ENCODE data around the gene SHF. TPM values are rescaled to one million over a fixed set of nuclear protein-coding genes. Genes with fewer than 3 reads are reported as not detected.
A peak's percentile ranks its signal among the peaks of the same experiment; 100 is the strongest.

Gene SHF
- total RNA-seq, 1 experiment from 2014 or later, result 56.4 TPM

DNA sequence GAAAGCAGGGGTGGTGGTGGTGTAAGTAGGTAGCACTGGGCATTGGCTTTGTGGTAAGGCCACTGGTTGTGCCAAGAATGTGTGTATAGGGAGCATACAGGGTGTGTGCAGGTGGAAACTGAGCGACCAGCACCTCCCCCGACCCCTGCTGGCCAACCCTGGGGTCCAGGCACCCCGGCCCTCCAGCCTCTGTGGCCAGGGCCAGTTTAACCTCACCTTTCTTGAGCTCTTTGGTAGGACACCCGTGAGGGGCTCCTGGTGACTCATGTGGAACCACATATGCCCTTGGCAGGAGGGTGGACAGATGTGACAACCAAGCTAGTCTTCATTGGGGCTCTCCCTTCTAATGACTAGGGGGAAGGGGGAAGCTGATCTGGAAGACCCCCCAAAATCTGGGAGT is 19.5 kb downstream of the SHF start:
- H3K36me3 ChIP-seq (replicated peaks; ENCODE audit: control insufficient read depth, insufficient read depth, low read length), result no peaks in the 10 kb centered on the region; the same call in none of the 2 replicates
- H3K27me3 ChIP-seq (ENCODE audit: control insufficient read depth, insufficient read depth, low read length), result no peaks in the 10 kb centered on the region
- DNase-seq, result no peak
- no peak overlapping the region for H3K4me3 ChIP-seq (ENCODE audit: insufficient read depth, low read depth, low read length)

DNA sequence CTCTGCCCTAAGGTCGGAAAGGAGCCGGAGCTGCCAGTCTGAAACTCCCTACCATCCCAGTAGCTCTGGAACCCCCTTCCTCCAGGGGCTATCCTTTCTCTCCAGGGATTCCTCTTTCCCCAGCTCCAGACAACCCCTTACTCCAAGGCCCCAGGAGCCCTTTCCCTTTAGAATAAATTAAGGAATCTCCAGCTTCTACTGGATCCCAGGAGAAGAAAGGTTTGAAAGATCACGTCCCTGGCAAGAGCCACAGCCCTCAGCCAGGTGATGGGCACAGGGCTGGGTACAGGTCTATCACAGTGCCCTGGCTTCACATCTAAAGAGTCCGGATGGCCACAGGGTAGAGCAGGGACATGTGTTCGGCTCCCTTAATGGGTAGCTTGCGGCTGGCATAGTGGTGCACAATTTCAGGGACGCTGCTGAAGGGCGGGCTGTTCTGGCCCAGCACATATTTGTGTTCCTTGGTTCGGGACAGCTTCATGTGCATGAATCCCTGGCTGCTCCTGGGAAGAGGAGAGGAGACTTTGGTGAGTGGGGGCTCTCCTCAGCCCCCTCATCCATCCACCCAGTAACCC is 20.0 kb downstream of the SHF start:
- peak overlapping the region; percentile 44 for H3K4me3 ChIP-seq (ENCODE audit: insufficient read depth, low read depth, low read length)
- H3K27me3 ChIP-seq (ENCODE audit: control insufficient read depth, insufficient read depth, low read length), result no peaks in the 10 kb centered on the region
- H3K36me3 ChIP-seq (replicated peaks; ENCODE audit: control insufficient read depth, insufficient read depth, low read length), result no peaks in the 10 kb centered on the region; the same call in none of the 2 replicates
- DNase-seq, result no peak

DNA sequence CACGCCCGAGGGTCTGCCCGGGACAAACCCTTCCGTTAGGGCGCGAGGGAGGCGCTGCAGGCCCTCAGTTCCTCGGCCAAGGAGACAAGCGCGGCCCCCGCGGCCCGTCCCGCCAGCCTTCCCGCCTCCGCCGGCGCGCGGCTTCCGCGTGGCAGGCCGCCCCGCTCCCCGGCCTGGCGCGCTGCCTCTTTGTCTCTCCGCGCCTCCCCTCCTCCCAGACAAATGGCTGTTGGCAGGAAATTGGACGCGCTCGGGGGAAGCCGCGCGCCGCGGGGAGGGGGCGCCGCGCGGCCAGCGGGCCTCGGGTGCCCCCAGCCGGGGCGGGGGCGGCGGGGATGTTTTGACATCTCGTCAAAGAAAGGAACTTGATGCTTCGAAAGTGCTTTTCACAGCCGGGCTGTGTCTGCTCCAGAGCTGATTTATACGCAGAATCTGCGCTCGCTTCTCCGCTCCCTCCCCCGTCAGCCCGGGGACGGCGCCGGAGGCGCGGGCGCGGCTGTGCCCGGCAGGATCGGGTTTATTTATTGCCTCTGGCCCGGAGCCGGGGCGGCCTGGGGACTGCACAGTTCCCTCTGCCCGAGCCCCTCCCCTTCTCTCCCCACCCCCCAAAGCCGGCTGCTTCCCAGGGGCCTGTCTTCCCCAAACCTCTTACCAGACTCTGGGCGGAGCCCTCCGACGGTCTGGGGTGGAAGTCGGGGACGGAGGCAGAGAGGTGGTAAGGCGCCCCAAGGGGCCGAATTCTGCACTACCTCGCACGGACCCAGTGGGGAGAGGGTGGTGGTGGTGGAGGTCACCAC is 20.7 kb downstream of the SHF start:
- Histone ChIP-seq H3K4me3 (ENCODE audit: insufficient read depth, low read depth, low read length) (peak overlapping the region; percentile 44), H3K36me3 (replicated peaks; ENCODE audit: control insufficient read depth, insufficient read depth, low read length) (no peaks in the 10 kb centered on the region; the same call in none of the 2 replicates), H3K27me3 (ENCODE audit: control insufficient read depth, insufficient read depth, low read length) (no peaks in the 10 kb centered on the region)
- peak; percentile 94 for DNase-seq

- Histone ChIP-seq H3K36me3 (replicated peaks; ENCODE audit: control insufficient read depth, insufficient read depth, low read length) (no peaks in the 10 kb centered on the region; the same call in 1 of the 2 replicates), H3K4me3 (ENCODE audit: insufficient read depth, low read depth, low read length) (no peak overlapping the region), H3K27me3 (ENCODE audit: control insufficient read depth, insufficient read depth, low read length) (no peaks in the 10 kb centered on the region)
- DNase-seq, result no peak
Measured at GRCh38 chr15:45165536-45165935, 22.2 kb downstream of the SHF start.

- no peaks in the 10 kb centered on the region; the same call in 1 of the 2 replicates for H3K36me3 ChIP-seq (replicated peaks; ENCODE audit: control insufficient read depth, insufficient read depth, low read length)
- no peaks in the 10 kb centered on the region for H3K27me3 ChIP-seq (ENCODE audit: control insufficient read depth, insufficient read depth, low read length)
- H3K4me3 ChIP-seq (ENCODE audit: insufficient read depth, low read depth, low read length), result no peak overlapping the region
- no peak for DNase-seq
Measured at GRCh38 chr15:45164914-45165313, 22.9 kb downstream of the SHF start.

DNA sequence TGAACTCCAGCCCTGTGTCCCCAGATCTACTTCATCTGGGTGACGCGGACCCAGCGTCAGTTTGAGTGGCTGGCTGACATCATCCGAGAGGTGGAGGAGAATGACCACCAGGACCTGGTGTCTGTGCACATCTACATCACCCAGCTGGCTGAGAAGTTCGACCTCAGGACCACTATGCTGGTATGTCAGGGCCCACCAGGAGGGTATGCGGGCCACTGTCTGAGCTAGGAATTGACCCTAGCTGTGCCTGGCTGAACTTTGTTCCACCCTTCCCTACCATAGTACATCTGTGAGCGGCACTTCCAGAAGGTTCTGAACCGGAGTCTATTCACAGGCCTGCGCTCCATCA is 24.3 kb downstream of the SHF start:
- Histone ChIP-seq H3K36me3 (replicated peaks; ENCODE audit: control insufficient read depth, insufficient read depth, low read length) (no peaks in the 10 kb centered on the region; the same call in 1 of the 2 replicates), H3K4me3 (ENCODE audit: insufficient read depth, low read depth, low read length) (no peak overlapping the region), H3K27me3 (ENCODE audit: control insufficient read depth, insufficient read depth, low read length) (no peaks in the 10 kb centered on the region)
- DNase-seq, result no peak

GRCh38 chr15:45162771-45163507 is 24.8 kb downstream of the SHF start:
- H3K4me3 ChIP-seq (ENCODE audit: insufficient read depth, low read depth, low read length), result no peak overlapping the region

DNA sequence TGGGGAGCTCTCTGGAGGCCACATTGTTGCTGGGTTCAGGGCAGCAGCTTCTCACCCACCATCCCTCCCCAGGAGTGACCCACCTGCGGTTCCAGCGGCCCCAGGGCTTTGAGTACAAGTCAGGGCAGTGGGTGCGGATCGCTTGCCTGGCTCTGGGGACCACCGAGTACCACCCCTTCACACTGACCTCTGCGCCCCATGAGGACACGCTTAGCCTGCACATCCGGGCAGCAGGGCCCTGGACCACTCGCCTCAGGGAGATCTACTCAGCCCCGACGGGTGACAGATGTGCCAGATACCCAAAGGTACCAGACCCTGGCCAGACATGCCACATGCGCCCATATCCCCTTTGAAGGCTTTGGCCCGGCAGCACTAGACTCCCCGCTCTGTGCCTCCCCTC is 26.1 kb downstream of the SHF start:
- DNase-seq, result no peak
- H3K36me3 ChIP-seq (replicated peaks; ENCODE audit: control insufficient read depth, insufficient read depth, low read length), result no peaks in the 10 kb centered on the region
- H3K27me3 ChIP-seq (ENCODE audit: control insufficient read depth, insufficient read depth, low read length), result no peaks in the 10 kb centered on the region
- H3K4me3 ChIP-seq (ENCODE audit: insufficient read depth, low read depth, low read length), result no peak overlapping the region

More at GRCh38 chr15:45162771-45163507, 24.8 kb downstream of the SHF start:
- peak; percentile 97 for DNase-seq
- Histone ChIP-seq H3K27me3 (ENCODE audit: control insufficient read depth, insufficient read depth, low read length) (no peaks in the 10 kb centered on the region), H3K36me3 (replicated peaks; ENCODE audit: control insufficient read depth, insufficient read depth, low read length) (no peaks in the 10 kb centered on the region)

DNA sequence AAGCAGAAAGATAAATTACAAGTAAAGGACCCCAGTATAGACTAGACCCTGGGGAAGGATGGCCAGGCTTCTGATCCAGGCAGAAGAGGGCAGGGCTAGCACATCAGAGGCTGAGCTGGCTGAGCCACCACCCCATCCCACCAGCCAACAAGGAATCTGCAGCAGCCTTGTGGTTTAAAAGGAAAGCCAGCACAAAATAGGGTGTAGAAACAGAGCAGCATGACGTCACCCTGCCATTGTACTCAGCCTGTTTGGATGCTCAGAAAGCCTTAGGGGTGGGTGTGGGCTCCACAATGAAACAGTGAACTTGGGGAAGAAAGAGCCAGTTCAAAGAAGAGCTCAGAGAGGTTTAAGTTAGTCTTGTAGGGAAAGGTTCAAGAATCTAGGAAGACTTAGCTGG is 29.8 kb downstream of the SHF start:
- Histone ChIP-seq H3K4me3 (ENCODE audit: insufficient read depth, low read depth, low read length) (no peak overlapping the region), H3K36me3 (replicated peaks; ENCODE audit: control insufficient read depth, insufficient read depth, low read length) (no peaks in the 10 kb centered on the region), H3K27me3 (ENCODE audit: control insufficient read depth, insufficient read depth, low read length) (no peaks in the 10 kb centered on the region)
- DNase-seq, result no peak

- no peaks in the 10 kb centered on the region for H3K36me3 ChIP-seq (replicated peaks; ENCODE audit: control insufficient read depth, insufficient read depth, low read length)
- H3K4me3 ChIP-seq (ENCODE audit: insufficient read depth, low read depth, low read length), result no peak overlapping the region
- no peaks in the 10 kb centered on the region for H3K27me3 ChIP-seq (ENCODE audit: control insufficient read depth, insufficient read depth, low read length)
- no peak for DNase-seq
Measured at GRCh38 chr15:45156744-45157455, 30.9 kb downstream of the SHF start.

DNA sequence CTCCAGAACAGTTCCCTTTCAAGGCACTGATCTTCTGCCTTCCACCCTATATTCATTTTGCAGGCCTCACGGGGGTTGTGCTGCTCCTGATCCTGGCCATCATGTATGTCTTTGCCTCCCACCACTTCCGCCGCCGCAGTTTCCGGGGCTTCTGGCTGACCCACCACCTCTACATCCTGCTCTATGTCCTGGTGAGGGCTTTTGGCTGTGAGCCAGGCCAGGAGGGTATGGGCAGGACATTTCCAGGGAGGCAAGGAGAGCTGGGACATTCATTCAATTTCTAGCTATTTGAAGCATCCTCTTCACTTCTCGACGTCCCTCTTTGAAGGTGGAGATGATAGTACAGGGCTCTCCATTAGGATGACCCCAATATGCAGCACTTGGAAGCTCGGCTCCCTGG is 32.0 kb downstream of the SHF start:
- no peaks in the 10 kb centered on the region for H3K36me3 ChIP-seq (replicated peaks; ENCODE audit: control insufficient read depth, insufficient read depth, low read length)
- H3K4me3 ChIP-seq (ENCODE audit: insufficient read depth, low read depth, low read length), result no peak overlapping the region
- no peaks in the 10 kb centered on the region; the same call in 1 of the 2 replicates for H3K27me3 ChIP-seq (ENCODE audit: control insufficient read depth, insufficient read depth, low read length)
- no peak for DNase-seq

DNA sequence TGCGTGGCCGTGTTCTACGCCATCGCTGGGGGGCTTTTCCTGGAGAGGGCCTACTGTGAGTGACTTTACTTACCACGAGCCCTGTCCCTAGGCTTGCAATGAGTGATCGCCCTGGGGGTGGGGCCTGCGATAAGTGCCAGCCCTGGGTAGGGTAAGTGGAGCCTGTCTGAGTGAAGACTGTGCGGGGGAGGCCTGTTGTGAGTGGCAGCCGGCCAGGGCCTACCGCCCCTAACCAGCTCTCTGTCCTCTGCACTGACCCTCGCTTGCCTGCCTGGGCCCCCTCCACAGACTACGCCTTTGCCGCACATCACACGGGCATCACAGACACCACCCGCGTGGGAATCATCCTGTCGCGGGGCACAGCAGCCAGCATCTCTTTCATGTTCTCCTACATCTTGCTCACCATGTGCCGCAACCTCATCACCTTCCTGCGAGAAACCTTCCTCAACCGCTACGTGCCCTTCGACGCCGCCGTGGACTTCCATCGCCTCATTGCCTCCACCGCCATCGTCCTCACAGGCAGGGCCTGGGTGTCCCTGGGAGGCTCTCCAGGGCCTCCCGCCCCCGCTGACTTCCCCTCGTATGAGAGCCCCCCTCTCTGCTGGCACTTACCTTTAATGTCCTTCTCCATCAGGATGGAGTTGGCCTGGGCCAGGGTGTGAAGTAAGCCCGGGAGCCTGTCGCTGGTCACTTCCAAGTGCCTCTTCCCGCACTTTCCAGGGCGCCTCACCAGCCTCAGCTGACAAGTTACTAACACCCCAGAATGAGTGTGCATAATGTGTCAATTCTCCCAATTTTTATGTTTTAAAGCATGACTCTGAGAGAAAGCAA is 35.6 kb downstream of the SHF start:
- H3K36me3 ChIP-seq (replicated peaks; ENCODE audit: control insufficient read depth, insufficient read depth, low read length), result no peaks in the 10 kb centered on the region

GRCh38 chr15:45150997-45151396 is 36.8 kb downstream of the SHF start:
- H3K4me3 ChIP-seq (ENCODE audit: insufficient read depth, low read depth, low read length), result no peak overlapping the region
- DNase-seq, result no peak
- H3K27me3 ChIP-seq (ENCODE audit: control insufficient read depth, insufficient read depth, low read length), result no peaks in the 10 kb centered on the region; the same call in 1 of the 2 replicates
- no peaks in the 10 kb centered on the region for H3K36me3 ChIP-seq (replicated peaks; ENCODE audit: control insufficient read depth, insufficient read depth, low read length)

More for the DNA sequence above, 35.6 kb downstream of the SHF start:
- no peak for DNase-seq
- Histone ChIP-seq H3K27me3 (ENCODE audit: control insufficient read depth, insufficient read depth, low read length) (no peaks in the 10 kb centered on the region; the same call in 1 of the 2 replicates), H3K4me3 (ENCODE audit: insufficient read depth, low read depth, low read length) (no peak overlapping the region)

GRCh38 chr15:45150481-45150880 is 37.3 kb downstream of the SHF start:
- H3K36me3 ChIP-seq (replicated peaks; ENCODE audit: control insufficient read depth, insufficient read depth, low read length), result no peaks in the 10 kb centered on the region
- DNase-seq, result no peak

More at GRCh38 chr15:45150481-45150880, 37.3 kb downstream of the SHF start:
- Histone ChIP-seq H3K4me3 (ENCODE audit: insufficient read depth, low read depth, low read length) (no peak overlapping the region), H3K27me3 (ENCODE audit: control insufficient read depth, insufficient read depth, low read length) (no peaks in the 10 kb centered on the region; the same call in 1 of the 2 replicates)
